Activated CD4-positive, alpha-beta T cell treated with anti-CD3 and anti-CD28 coated beads, Interleukin-2, amount 50 U/mL, for 16 hours (primary cell): ENCODE data around the gene DGUOK.

ENCODE experiments used
- DNase-seq: peaks from one replicate; pipeline ENCODE4 v3.0.0-alpha.2; 2020

DGUOK gene

DNA sequence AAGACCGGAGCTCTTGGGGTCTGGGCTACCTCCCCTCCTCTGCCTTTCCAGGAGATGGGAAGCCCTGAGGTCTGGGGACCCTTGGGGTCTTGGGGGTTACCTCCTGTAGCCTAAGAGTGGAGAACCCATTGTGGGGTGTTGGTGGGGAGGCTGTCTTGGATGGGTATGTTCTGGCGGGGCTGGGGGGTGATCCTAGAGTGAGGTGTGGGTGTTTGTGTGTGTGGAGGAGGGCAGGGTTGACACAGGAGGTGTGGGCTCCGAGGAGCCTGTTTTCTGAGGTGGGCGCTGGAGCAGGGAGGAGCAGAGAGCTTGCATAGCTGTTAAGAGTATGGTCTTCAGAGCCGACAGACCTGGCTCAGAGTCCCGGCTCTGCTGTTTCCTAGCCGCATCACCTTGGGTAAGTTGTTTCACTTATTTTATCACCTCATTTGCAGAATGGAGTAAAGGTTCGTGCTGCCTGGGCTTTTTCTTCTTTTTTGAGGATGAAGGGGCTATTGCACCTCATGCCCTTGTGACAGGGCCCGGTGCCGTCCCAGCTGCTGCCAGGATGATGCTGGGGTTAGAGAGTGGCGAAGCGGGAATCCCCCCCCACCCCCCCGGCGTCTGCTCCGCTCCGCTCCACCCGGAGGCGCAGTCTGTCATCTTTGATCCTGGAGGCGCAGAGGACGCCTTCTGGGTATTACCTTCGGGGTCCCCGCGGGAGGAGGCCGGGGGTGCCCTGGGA is 75.3 kb downstream of the DGUOK start:
- DNase-seq: no peak

DNA sequence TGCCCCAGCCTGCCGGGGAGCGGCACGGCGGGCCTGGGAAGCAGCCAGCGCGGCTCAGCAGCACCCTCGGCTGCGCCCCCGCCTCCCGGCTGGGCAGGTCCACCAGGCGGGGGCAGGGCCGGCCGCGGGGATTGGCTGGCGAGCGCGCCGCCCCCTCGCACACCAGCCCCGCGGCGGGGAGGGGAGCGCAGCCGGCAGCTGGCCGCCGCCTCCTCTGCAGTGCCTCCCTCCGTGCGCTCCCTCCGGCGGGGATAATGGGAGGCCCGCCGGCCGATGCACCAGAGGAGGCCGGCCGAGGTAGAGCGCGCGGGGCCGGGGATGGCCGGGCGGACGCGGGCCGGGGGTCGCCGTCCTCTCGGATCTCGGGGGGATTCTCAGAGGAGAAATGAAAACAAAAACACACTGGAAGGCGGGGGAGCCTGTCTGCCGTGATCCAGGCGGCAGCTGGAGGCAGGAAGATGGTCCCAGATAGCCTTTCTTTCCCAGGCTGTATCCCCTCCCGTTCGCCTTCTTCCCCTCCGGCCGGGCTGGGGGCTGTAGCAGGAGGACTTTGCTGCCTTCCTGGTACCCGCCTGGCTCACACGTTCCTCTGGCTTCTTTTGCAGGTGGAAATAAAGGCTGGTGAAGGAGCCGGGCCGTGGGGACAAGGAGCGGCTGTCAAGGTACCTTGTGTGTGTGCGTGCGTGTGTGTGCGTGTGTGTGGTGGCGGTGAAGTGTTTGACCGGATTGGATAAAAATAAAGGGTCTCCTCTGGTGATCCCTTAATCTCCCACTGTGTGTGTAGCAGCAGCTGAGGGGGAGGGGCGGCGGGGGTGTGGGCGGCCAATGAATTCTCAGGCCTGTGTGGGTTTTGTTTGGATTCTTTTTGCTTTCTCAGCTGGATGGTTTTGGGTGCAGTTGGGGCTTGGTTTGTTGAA is 76.1 kb downstream of the DGUOK start:
- DNase-seq: peak; percentile 72

DNA sequence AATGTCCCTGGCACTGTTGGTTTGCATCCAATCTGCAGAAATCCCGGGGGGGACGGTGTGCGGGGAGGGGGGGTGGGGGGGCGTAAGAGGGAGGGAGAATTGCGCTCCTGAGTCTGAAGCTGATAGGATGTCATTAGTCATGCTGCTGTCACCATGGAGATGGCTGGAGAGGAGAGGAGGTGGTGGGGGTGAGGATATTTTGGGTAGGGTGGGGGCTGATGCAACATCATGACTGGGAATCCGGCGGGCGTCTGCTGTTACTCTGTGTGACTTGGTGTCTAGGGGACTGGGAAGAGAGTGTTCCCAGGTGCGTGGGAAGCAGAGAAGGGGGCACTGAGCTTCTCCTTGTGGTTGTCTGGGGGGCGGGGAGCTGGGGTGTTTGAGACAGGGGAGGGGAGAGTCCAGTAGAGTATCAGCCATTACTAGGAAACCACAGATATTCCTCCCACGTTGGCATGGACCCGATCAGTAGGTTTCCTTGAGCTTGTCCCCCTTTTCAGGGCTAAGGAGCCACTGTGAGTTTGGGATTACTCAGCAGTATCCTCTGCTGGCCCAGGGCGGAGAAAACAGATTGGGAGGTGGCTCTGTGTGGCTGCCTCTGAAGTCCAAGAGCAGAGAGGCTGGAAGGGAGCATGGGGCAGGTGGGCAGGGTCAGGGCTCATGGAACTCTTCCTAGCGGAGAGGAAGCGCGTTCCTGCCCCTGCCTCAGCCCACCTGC is 77.0 kb downstream of the DGUOK start:
- DNase-seq: no peak

DNA sequence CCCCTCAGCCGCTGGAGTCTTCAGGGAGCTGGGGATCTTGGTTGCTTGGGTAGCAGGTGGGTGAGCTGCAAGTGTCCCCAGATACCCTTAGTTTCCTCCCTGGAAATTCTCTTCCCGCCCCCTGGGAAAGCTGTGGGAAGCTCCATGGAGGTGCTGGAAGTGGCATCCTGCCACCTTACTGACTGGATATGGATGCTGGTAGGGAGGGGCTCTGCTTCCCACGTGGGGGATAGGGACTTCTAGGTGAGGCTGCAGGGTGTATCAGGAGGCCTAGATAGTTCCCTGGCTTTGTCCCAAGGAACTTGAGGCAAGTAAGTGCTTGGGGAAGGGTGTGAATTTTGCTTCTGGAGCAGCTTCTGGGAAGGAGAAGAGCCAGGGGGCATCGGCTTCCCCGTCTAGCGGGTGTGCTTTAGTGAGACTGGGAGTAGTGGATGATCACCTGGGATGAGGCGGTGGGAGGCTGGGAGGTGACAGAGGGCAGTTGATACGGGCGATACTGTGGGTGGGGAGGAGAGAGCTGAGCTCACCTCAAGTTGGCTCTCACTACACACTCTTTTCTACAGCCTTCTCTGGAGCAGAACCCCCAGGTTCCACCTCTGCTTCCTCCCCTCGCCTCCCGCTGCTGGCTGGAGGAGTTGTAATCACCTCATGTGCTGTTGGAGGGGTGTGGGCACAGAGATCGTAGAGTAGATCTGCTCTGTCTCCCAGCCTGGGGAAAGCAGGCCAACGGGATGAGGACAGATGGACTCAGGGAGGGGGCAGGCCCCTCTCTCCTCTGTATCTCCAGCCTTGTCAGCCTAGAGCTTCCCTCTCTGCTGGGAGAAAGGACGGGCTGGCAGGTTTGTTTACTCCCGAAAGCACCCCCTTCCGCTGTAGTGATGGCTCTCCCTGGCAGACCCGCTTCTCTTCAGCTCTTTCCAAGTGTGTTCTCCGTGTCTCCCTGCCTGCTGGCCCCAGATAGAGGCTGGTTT is 77.8 kb downstream of the DGUOK start:
- no peak for DNase-seq

DNA sequence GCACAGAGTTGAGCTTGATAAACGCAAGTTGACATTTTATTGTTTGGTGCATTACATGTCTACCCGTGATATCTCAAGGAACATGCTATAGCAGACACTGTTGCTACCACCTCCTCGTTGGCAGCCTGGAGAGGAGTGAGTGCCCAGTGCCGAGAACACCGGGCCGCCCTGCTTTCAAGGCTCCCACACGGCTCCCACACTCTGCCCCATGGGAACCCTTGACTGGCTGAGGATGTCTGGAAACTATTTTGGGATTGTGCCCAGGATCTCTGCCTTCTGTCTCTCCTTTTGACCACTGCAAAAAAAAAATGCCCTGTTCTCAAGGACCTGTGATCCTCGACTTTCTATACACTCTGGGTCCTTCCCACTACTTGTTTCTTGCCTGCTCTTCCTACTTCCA is 79.1 kb downstream of the DGUOK start:
- DNase-seq: no peak

DNA sequence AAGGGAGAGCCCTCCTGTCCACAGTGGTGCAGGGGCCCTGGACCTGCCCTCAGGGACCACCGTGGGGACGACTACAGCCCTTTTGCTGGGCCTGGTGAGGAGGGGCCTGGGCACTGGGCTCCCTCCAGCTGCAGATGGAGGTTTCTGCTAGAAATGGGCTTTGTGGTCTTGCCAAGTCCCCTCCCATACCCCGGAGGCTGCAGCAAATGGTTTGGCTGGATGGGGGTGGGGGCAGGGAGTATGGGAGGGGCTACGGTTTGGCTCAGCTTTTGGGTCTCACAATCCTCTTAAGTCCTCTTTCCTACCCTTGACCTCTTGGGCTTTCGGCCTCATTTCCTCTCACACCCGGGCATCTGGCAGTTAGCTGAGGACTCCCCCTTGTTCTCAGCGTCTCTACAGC is 79.8 kb downstream of the DGUOK start:
- DNase-seq: no peak

DNA sequence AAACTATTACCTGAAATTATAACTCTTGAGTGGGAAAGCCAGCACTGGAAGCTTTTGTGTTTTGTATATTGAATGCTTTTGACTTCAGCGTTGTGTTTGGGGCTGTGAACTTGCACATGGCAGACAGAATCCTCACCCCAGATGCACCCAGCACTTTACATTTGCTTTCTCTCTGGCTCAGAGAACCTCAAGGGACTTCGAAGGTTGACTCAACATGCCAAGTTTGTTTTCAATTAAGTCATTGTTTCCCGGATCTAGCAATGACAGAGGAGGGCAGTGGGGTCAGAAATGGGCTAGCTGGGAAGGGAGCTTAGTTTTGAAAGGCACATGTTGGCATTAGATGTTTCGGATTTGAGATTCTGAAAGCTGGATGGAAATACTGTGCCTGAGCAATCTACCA is 80.4 kb downstream of the DGUOK start:
- DNase-seq: no peak

DNA sequence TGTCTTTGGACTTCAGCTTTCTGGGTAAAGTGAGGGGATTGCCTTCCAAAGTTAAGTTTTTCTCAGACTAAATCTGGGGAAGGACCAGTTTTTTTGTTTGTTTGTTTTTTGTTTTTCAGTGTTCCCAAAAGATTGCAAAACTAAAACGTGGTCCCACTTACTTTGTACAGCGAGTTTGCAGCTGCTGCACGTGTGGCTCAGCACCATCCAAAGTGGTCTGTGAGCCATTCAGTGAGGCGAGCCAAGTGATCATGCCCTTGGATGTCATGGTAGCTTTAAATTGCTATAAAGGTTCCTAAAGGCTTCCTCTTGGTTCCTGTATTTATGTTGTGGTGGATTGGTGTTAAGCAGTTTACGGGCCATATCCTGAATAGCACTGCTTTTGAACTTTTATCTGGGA is 81.0 kb downstream of the DGUOK start:
- DNase-seq: no peak
